ENCODE data around the gene PPM1H. TPM values are rescaled to one million over a fixed set of nuclear protein-coding genes. Genes with fewer than 3 reads are reported as not detected.

PPM1H gene
- total RNA-seq, 4 donors from 2014 or later, result 0.09 to 7.6 (median 0.76) TPM; not detected in 1

DNA sequence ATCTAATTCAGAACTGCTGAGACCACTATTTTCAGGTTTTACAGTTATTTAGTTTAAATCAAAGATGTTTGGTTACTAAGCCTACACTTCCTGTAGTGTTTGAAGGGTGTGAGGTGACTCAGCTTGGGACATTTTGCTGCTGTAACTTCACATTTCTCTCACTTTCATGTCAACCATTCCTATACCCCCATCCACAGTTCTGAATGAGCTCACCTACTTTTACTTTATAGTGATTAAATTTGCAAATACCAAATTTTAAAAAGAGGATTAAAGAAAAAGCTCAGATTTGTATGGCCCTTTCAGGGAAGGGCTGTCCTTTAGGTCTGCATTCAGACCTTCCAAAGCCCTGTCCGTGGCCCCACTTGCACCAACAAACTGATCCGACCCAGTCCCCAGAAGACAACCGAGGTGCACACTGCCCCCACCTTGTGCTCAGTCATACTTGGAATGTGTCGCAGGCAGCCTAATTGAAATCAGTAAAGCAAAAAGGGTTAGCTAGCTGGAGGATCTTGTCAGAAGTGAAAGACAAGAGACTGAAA lies 294.0 kb downstream of the PPM1H start:
- Histone ChIP-seq H3K4me3 (no peak overlapping the region), H3K36me3 (no peaks in the 10 kb centered on the region), H3K27ac (no peak overlapping the region), H3K4me1 (no peaks in the 10 kb centered on the region), H3K27me3 (no peaks in the 10 kb centered on the region), H3K9me3 (no peaks in the 10 kb centered on the region)
- TF ChIP-seq, protein P1, sequence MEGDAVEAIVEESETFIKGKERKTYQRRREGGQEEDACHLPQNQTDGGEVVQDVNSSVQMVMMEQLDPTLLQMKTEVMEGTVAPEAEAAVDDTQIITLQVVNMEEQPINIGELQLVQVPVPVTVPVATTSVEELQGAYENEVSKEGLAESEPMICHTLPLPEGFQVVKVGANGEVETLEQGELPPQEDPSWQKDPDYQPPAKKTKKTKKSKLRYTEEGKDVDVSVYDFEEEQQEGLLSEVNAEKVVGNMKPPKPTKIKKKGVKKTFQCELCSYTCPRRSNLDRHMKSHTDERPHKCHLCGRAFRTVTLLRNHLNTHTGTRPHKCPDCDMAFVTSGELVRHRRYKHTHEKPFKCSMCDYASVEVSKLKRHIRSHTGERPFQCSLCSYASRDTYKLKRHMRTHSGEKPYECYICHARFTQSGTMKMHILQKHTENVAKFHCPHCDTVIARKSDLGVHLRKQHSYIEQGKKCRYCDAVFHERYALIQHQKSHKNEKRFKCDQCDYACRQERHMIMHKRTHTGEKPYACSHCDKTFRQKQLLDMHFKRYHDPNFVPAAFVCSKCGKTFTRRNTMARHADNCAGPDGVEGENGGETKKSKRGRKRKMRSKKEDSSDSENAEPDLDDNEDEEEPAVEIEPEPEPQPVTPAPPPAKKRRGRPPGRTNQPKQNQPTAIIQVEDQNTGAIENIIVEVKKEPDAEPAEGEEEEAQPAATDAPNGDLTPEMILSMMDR (IDR thresholded peaks at IDR 0.05), result no peak
- no peak for TF ChIP-seq POLR2A (IDR thresholded peaks at IDR 0.05)
- WGBS, 2 donors, result 61 to 64% methylated on average over 4 of the region's 4 CpGs
- DNase-seq, result no peak
- intact Hi-C loops (cut with DNase I), result no loop called here

DNA sequence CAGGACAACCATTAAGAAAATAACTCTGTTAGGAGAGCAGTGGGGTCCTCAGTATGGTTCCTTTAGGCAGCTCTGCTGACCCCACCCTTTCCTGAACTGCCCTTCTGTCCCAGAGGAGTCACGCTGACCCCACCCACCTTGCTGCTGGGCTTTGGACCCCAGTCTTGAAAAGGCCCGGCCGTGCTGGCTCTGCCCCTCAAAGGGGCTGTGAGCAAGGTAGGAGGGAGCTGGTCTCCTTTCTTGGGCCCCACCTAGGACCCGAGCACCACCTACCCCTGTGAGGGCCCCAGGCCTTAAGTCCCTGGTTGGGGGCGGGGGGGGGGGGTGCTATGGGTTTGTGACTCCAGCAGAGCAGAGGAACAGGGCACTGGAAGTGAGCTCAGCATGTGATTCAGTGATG lies 297.3 kb downstream of the PPM1H start:
- intact Hi-C loops (cut with DNase I), result no loop called here
- H3K27ac ChIP-seq, result no peak overlapping the region
- H3K9me3 ChIP-seq, result no peaks in the 10 kb centered on the region
- TF ChIP-seq, protein P1 (IDR thresholded peaks at IDR 0.05), result no peak
- no peak for TF ChIP-seq POLR2A (IDR thresholded peaks at IDR 0.05)
- no peak for DNase-seq
- peaks cover 0 to 4% (median 4%) of the 10 kb centered on the region in 3 donors for H3K4me1 ChIP-seq
- H3K4me3 ChIP-seq, result no peak overlapping the region
- WGBS, 2 donors, result 75 to 86% methylated on average over 1 to 2 of the region's 5 CpGs
- no peaks in the 10 kb centered on the region for H3K36me3 ChIP-seq
- H3K27me3 ChIP-seq, result peaks cover 0 to 15% (median 0%) of the 10 kb centered on the region in 4 donors

GRCh38 chr12:62635649-62636048 lies 299.3 kb downstream of the PPM1H start:
- Histone ChIP-seq H3K4me3 (no peak overlapping the region), H3K27me3 (peaks cover 0 to 32% (median 0%) of the 10 kb centered on the region in 4 donors), H3K27ac (no peak overlapping the region), H3K9me3 (no peaks in the 10 kb centered on the region), H3K36me3 (no peaks in the 10 kb centered on the region), H3K4me1 (peaks cover 0 to 21% (median 15%) of the 10 kb centered on the region in 3 donors)
- DNase-seq, result no peak
- intact Hi-C loops (cut with DNase I), result no loop called here
- 50 to 54% methylated on average over 1 of the region's 1 CpG for WGBS, 2 donors
- TF ChIP-seq, protein P1 (IDR thresholded peaks at IDR 0.05), result no peak
- no peak for TF ChIP-seq POLR2A (IDR thresholded peaks at IDR 0.05)

GRCh38 chr12:62632411-62632918 lies 302.5 kb downstream of the PPM1H start:
- Histone ChIP-seq H3K9me3 (no peaks in the 10 kb centered on the region), H3K36me3 (no peaks in the 10 kb centered on the region), H3K27me3 (peaks cover 0 to 51% (median 0%) of the 10 kb centered on the region in 4 donors), H3K4me1 (peaks cover 0 to 21% (median 15%) of the 10 kb centered on the region in 3 donors), H3K4me3 (peak overlapping the region; percentile 41 to 69 (median 50)), H3K27ac (peak overlapping the region; percentile 47 to 86 (median 66))
- no peak for DNase-seq
- WGBS, 2 donors, result 12% methylated on average over 7 to 9 of the region's 22 CpGs
- intact Hi-C loops (cut with DNase I), result no loop called here
- TF ChIP-seq POLR2A (IDR thresholded peaks at IDR 0.05), result no peak
- TF ChIP-seq, protein P1 (IDR thresholded peaks at IDR 0.05), result no peak

- 2 to 6% methylated on average over 26 to 30 of the region's 58 CpGs for WGBS, 2 donors
- H3K27me3 ChIP-seq, result peaks cover 0 to 51% (median 0%) of the 10 kb centered on the region in 4 donors
- intact Hi-C loops (cut with DNase I), result no loop called here
These were observed 303.2 kb downstream of the PPM1H start for GRCh38 chr12:62631471-62632410.

More at GRCh38 chr12:62631471-62632410, 303.2 kb downstream of the PPM1H start:
- DNase-seq, result no peak
- H3K4me1 ChIP-seq, result peaks cover 0 to 21% (median 15%) of the 10 kb centered on the region in 3 donors
- peak overlapping the region; percentile 47 to 86 (median 66) for H3K27ac ChIP-seq
- TF ChIP-seq, protein P1 (IDR thresholded peaks at IDR 0.05), result peak in 4 of 6 experiments; percentile 4 to 39 (median 23)
- TF ChIP-seq POLR2A (IDR thresholded peaks at IDR 0.05), result no peak
- H3K9me3 ChIP-seq, result no peaks in the 10 kb centered on the region
- H3K4me3 ChIP-seq, result peak overlapping the region; percentile 41 to 69 (median 50)
- H3K36me3 ChIP-seq, result no peaks in the 10 kb centered on the region
